DOHH2 (cell line): ENCODE data around the gene ZFAND3.

Source experiments
- H3F3A ChIP-seq: fragments of 200-600 bp; sonication (generic), shearing (Covaris generic); 2 replicates; pipeline ENCODE4 v1.6.0; 2016; ENCODE audit warnings: antibody characterized with exemption, mild to moderate bottlenecking; ENCODE audit not compliant: control insufficient read depth, insufficient read depth
- H3K27ac ChIP-seq: fragments of 200-600 bp; sonication (generic); 2 replicates; pipeline ENCODE4 v1.5.1; 2014; ENCODE audit warnings: low read depth, mild to moderate bottlenecking, low read length, moderate library complexity
- H3K27me3 ChIP-seq: fragments of 200-600 bp; sonication (generic); 2 replicates; pipeline ENCODE4 v1.6.1; 2014; ENCODE audit warnings: mild to moderate bottlenecking, low read length, mixed read lengths; ENCODE audit not compliant: control insufficient read depth
- H3K36me3 ChIP-seq: fragments of 200-600 bp; sonication (generic); 2 replicates; pipeline ENCODE4 v1.6.1; 2014; ENCODE audit warnings: mild to moderate bottlenecking, low read length, moderate library complexity, mixed read lengths; ENCODE audit not compliant: control insufficient read depth
- H3K4me1 ChIP-seq: fragments of 200-600 bp; sonication (generic); 2 replicates; pipeline ENCODE4 v1.6.1; 2014; ENCODE audit warnings: mild to moderate bottlenecking, low read length, mixed read lengths; ENCODE audit not compliant: control insufficient read depth
- H3K4me2 ChIP-seq: fragments of 200-600 bp; sonication (generic); 2 replicates; pipeline ENCODE4 v1.6.0; 2014; ENCODE audit warnings: mild to moderate bottlenecking, low read length, moderate library complexity
- H3K4me3 ChIP-seq: fragments of 200-600 bp; sonication (generic); 2 replicates; pipeline ENCODE4 v1.5.1; 2014; ENCODE audit warnings: mild to moderate bottlenecking, low read length, mixed read lengths
- H3K79me2 ChIP-seq: fragments of 200-600 bp; sonication (generic); 2 replicates; pipeline ENCODE4 v1.6.1; 2014; ENCODE audit warnings: mild to moderate bottlenecking, low read length, mixed read lengths; ENCODE audit not compliant: control insufficient read depth
- H3K9me2 ChIP-seq: fragments of 200-600 bp; sonication (generic); replicated peaks from 2 replicates; pipeline ENCODE4 v1.6.1; 2014; ENCODE audit warnings: mild to moderate bottlenecking, low read length, mixed read lengths; ENCODE audit not compliant: control insufficient read depth
- H3K9me3 ChIP-seq: fragments of 200-600 bp; sonication (generic); 2 replicates; pipeline ENCODE4 v1.6.1; 2014; ENCODE audit warnings: antibody characterized with exemption, low read length, mixed read lengths; ENCODE audit not compliant: control insufficient read depth, insufficient read depth
- H4K20me1 ChIP-seq: fragments of 200-600 bp; sonication (generic); 2 replicates; pipeline ENCODE4 v1.6.0; 2014; ENCODE audit warnings: low read depth, mild to moderate bottlenecking, antibody characterized with exemption, low read length, moderate library complexity; ENCODE audit not compliant: control insufficient read depth, insufficient read depth
- CTCF ChIP-seq: fragments of 200-600 bp; sonication (generic); IDR thresholded peaks from one replicate; pipeline ENCODE4 v1.5.1; 2014; ENCODE audit warnings: antibody characterized with exemption, mild to moderate bottlenecking, low read depth, low read length; ENCODE audit not compliant: poor library complexity, severe bottlenecking
- EZH2phosphoT487 ChIP-seq: fragments of 200-600 bp; sonication (generic); IDR thresholded peaks from 2 replicates; pipeline ENCODE4 v1.6.1; 2017; ENCODE audit warnings: borderline replicate concordance, mild to moderate bottlenecking, antibody characterized with exemption, low read length, moderate library complexity, mixed read lengths

Gene ZFAND3

DNA sequence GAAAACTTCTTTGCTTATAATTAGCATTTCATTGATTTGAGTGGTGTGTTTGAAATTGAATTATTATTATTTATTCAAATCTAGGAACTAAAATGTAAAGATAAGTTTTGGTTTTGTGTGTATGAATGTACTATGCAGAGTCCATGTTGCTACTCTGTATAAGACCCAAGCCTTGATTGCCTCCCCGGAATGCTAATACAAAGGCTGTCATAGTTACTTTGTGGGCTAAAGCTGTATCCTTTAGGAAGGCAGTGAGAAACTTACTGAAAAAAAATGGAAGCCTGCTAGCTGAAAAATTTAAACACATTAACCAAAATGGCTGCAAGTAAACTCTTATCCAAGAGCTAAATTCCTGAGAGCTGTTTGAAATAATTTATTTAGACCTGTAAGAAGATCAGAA is 213.3 kb downstream of the ZFAND3 start:
- Histone ChIP-seq H3K4me1 (peaks cover 7% of the 10 kb centered on the region), H3K27me3 (no peaks in the 10 kb centered on the region), H3K27ac (no peak overlapping the region), H3K9me2 (no peaks in the 10 kb centered on the region), H3K9me3 (no peaks in the 10 kb centered on the region), H4K20me1 (no peaks in the 10 kb centered on the region), H3K4me2 (no peak overlapping the region), H3K79me2 (no peaks in the 10 kb centered on the region), H3F3A (no peaks in the 10 kb centered on the region), H3K36me3 (no peaks in the 10 kb centered on the region), H3K4me3 (no peak overlapping the region)
- TF ChIP-seq EZH2phosphoT487 (no peak), CTCF (no peak)

DNA sequence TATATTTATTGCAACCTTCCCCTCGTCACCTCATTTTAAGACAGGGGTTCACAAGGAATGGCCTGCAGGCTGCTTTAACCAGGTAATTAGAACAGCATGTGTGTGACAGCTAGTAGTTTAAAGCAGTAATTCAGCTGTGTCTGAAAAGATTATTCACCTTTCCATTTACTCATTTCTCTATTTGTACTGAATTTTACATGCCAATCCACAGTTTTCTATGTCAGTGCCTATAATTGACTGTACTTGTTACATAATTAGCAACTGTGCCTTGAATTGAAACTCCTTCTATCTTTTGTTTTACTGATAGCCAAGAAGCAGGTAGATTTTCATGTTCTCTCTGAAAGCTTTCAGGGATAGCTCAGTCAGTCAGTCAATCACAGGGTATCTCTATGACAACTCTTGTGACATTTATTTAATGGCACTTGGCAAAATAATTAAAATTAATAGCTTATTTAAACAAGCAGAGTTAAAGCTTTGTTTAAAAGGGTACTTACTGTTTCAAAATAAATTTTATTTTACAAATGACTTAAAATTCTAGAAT is 214.0 kb downstream of the ZFAND3 start:
- TF ChIP-seq EZH2phosphoT487 = no peak
- no peak for TF ChIP-seq CTCF
- no peaks in the 10 kb centered on the region for H3K79me2 ChIP-seq
- H3K9me2 ChIP-seq = no peaks in the 10 kb centered on the region
- no peak overlapping the region for H3K4me3 ChIP-seq
- no peak overlapping the region for H3K27ac ChIP-seq
- no peaks in the 10 kb centered on the region for H3K9me3 ChIP-seq
- no peaks in the 10 kb centered on the region for H4K20me1 ChIP-seq
- no peaks in the 10 kb centered on the region for H3F3A ChIP-seq
- H3K4me2 ChIP-seq = no peak overlapping the region
- H3K4me1 ChIP-seq = peaks cover 7% of the 10 kb centered on the region
- H3K27me3 ChIP-seq = no peaks in the 10 kb centered on the region
- no peaks in the 10 kb centered on the region for H3K36me3 ChIP-seq

GRCh38 chr6:38034274-38034914 is 214.9 kb downstream of the ZFAND3 start:
- Histone ChIP-seq H3F3A (no peaks in the 10 kb centered on the region), H4K20me1 (no peaks in the 10 kb centered on the region), H3K9me2 (no peaks in the 10 kb centered on the region), H3K4me1 (peaks cover 7% of the 10 kb centered on the region), H3K79me2 (no peaks in the 10 kb centered on the region), H3K4me3 (no peak overlapping the region), H3K9me3 (no peaks in the 10 kb centered on the region), H3K27ac (no peak overlapping the region), H3K27me3 (no peaks in the 10 kb centered on the region), H3K4me2 (no peak overlapping the region), H3K36me3 (no peaks in the 10 kb centered on the region)
- TF ChIP-seq CTCF (peak; percentile 69), EZH2phosphoT487 (no peak)
